MV-4-11 (cell line): ENCODE results near the gene ADAP2.
A peak's percentile ranks its signal among the peaks of the same experiment; 100 is the strongest.
"Not testable (repeated sequence)": the region's sequence is repeated elsewhere in the genome, so short reads cannot be mapped to it uniquely, and the experiment has no call there.

ENCODE experiments used
- DNase-seq: peaks from one replicate; lab custom pipeline; 2025; lab: John Stamatoyannopoulos, UW

Gene ADAP2

GRCh38 chr17:30930495-30930894 lies 8.8 kb downstream of the ADAP2 start:
- no peak for DNase-seq

GRCh38 chr17:30931582-30931981 lies 9.8 kb downstream of the ADAP2 start:
- not testable (repeated sequence) for DNase-seq

GRCh38 chr17:30933966-30934365 lies 12.2 kb downstream of the ADAP2 start:
- peak; percentile 48 for DNase-seq

- DNase-seq: peak; percentile 47
These were observed 17.4 kb downstream of the ADAP2 start for GRCh38 chr17:30939051-30939689.

GRCh38 chr17:30942308-30943079 lies 20.7 kb downstream of the ADAP2 start:
- DNase-seq: no peak

- no peak for DNase-seq
These were observed 26.1 kb downstream of the ADAP2 start for GRCh38 chr17:30947796-30948195.

GRCh38 chr17:30950189-30950588 lies 28.4 kb downstream of the ADAP2 start:
- DNase-seq: no peak

GRCh38 chr17:30950669-30951399 lies 29.1 kb downstream of the ADAP2 start:
- no peak for DNase-seq

- DNase-seq: peak; percentile 64
These were observed 31.1 kb downstream of the ADAP2 start for GRCh38 chr17:30952638-30953393.

- DNase-seq: peak; percentile 73
These were observed 32.5 kb downstream of the ADAP2 start for GRCh38 chr17:30954046-30954830.

- no peak for DNase-seq
These were observed 35.1 kb downstream of the ADAP2 start for GRCh38 chr17:30956764-30957374.

GRCh38 chr17:30957741-30958140 lies 36.0 kb downstream of the ADAP2 start:
- DNase-seq: no peak

GRCh38 chr17:30958187-30958586 lies 36.4 kb downstream of the ADAP2 start:
- DNase-seq: peak; percentile 87

GRCh38 chr17:30961209-30962188 lies 39.8 kb downstream of the ADAP2 start:
- no peak for DNase-seq

GRCh38 chr17:30964312-30964711 lies 42.6 kb downstream of the ADAP2 start:
- DNase-seq: peak; percentile 40

- DNase-seq: no peak
These were observed 43.1 kb downstream of the ADAP2 start for GRCh38 chr17:30964876-30965275.

- DNase-seq: no peak
These were observed 43.9 kb downstream of the ADAP2 start for GRCh38 chr17:30965686-30966085.

- DNase-seq: not testable (repeated sequence)
These were observed 46.2 kb downstream of the ADAP2 start for GRCh38 chr17:30967911-30968310.

GRCh38 chr17:30969989-30970830 lies 48.5 kb downstream of the ADAP2 start:
- DNase-seq: no peak
